Raji (cell line): ENCODE results near the gene MED19.

Source experiments
- POLR2A ChIP-seq: IDR thresholded peaks from 2 replicates; pipeline ENCODE4 v1.6.1; 2011; ENCODE audit warnings: low read depth, low read length, control low read depth; ENCODE audit not compliant: insufficient read depth

MED19 gene

GRCh38 chr11:57667117-57667735, 44.8 kb downstream of the MED19 start:
- TF ChIP-seq POLR2A = no peak

DNA sequence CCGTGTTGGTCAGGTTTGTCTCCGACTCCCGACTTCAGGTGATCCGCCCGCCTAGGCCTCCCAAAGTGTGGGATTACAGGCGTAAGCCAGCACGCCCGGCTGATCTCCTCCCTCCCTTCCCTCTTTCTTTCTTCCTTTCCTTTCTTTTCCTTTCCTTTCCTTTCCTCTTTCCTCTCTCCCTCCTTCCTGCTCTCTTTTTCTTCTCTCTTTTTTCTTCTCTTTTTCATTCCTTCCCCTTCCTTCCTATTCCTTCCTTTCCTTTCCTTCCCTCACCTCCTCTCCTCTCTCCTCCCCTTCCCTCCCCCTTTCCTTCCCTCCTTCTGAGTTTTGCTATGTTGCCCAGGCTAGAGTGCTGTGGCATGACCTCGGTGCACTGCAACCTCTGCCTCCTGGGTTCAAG, 48.0 kb downstream of the MED19 start:
- TF ChIP-seq POLR2A = no peak

- TF ChIP-seq POLR2A = no peak
Observed at GRCh38 chr11:57662893-57663292, 49.1 kb downstream of the MED19 start.

DNA sequence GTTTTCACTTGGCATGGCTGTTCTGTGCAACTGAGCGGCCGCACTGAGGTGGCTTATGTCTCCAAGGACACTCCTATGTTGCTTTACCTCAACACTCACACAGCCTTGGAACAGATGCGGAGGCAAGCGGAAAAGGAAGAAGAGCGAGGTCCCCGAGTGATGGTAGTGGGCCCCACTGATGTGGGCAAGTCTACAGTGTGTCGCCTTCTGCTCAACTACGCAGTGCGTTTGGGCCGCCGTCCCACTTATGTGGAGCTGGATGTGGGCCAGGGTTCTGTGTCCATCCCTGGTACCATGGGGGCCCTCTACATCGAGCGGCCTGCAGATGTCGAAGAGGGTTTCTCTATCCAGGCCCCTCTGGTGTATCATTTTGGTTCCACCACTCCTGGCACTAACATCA, 52.3 kb downstream of the MED19 start:
- TF ChIP-seq POLR2A = no peak

DNA sequence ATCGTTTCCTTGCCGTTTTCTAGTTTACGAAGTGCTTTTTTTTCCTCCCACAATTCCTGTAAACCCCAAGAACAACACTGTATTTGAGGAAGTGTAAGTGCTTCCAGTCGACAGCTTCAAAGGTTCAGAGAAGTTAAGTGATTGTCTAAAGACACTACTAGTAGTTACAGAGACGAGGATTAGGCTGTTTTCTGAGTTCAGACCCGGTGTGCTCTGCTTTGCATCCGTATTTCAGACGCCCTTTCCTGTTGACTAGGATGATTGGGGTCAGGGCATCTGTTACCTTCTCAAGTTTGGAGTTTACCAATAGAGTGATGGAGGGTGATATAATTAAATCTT, 54.0 kb downstream of the MED19 start:
- no peak for TF ChIP-seq POLR2A

GRCh38 chr11:57657194-57658022, 54.6 kb downstream of the MED19 start, which contains the start of gene CLP1:
Gene CLP1 (plus strand): TSS chr11:57657762. CDS start chr11:57659477, 1,715 bp downstream.
- peak; percentile 77 for TF ChIP-seq POLR2A

- no peak for TF ChIP-seq POLR2A
Observed at GRCh38 chr11:57656885-57657193, 55.2 kb downstream of the MED19 start.
